Ishikawa (cell line): ENCODE data around the gene CHCHD3.

Source experiments
- EGR1 ChIP-seq: IDR thresholded peaks from 2 replicates; pipeline ENCODE4 v1.6.1; 2012
- EP300 ChIP-seq: IDR thresholded peaks from 2 replicates; pipeline ENCODE4 v1.6.1; 2012; ENCODE audit warnings: borderline replicate concordance
- FOXM1 ChIP-seq: IDR thresholded peaks from 2 replicates; pipeline ENCODE4 v1.6.1; 2012; ENCODE audit warnings: low read depth, borderline replicate concordance
- MAX ChIP-seq: IDR thresholded peaks from 2 replicates; pipeline ENCODE4 v1.6.1; 2012
- REST ChIP-seq: IDR thresholded peaks from 2 replicates; pipeline ENCODE4 v1.6.1; 2012; ENCODE audit warnings: low read depth, mild to moderate bottlenecking
- TAF1 ChIP-seq: IDR thresholded peaks from 2 replicates; pipeline ENCODE4 v1.6.1; 2012; ENCODE audit warnings: low read depth, mild to moderate bottlenecking
- TEAD4 ChIP-seq: IDR thresholded peaks from 2 replicates; pipeline ENCODE4 v1.6.1; 2012
- USF1 ChIP-seq: IDR thresholded peaks from 2 replicates; pipeline ENCODE4 v1.6.1; 2012
- YY1 ChIP-seq: IDR thresholded peaks from 2 replicates; pipeline ENCODE4 v1.6.1; 2012; ENCODE audit warnings: low read depth

GRCh38 chr7:133022661-133023060 lies 59.2 kb downstream of the CHCHD3 start:
- TF ChIP-seq YY1 (no peak), TEAD4 (no peak), TAF1 (no peak), FOXM1 (no peak), EGR1 (no peak), MAX (no peak), REST (no peak), USF1 (no peak), EP300 (no peak)
